ENCODE data around the gene ANTXR1.

Gene ANTXR1

DNA sequence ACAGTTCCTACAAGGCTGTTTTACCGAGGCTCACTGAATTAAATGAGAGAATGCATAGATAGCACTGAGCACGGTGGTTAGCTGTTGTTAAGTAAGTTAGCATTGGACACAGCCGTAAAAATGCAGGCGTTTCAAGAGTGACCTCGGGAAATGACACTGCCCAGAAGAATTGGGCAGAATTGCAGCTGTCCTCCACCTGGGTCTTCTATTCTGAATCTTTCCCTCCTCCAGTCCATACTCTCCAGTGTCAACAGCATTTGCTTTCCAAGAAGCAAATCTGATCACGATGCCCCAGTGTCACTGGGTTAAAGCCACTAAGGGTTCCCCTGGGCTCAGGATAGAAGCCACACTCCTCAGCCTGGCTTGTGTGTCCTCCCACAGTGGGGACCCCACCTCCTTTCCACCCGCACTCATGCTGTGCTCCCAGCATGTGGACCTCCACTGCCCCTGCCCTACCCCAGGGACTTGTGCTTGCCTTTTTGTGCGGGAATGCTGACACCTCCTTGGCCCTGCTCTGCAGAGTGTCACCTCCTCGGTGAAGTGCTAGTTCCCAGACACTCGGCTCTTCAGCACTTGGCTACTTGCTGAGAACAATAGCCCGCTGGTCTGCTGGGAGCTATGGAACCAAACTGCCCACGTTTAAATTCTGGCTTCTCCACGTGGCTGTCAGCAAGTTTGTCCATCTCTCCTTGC, 135.0 kb downstream of the ANTXR1 start:
- no peak overlapping the region for H3K4me3 ChIP-seq (replicated peaks in 1 of 2; ENCODE audit: low read depth in 2 of 2, low read length in 2 of 2)
- TF ChIP-seq, protein P1, sequence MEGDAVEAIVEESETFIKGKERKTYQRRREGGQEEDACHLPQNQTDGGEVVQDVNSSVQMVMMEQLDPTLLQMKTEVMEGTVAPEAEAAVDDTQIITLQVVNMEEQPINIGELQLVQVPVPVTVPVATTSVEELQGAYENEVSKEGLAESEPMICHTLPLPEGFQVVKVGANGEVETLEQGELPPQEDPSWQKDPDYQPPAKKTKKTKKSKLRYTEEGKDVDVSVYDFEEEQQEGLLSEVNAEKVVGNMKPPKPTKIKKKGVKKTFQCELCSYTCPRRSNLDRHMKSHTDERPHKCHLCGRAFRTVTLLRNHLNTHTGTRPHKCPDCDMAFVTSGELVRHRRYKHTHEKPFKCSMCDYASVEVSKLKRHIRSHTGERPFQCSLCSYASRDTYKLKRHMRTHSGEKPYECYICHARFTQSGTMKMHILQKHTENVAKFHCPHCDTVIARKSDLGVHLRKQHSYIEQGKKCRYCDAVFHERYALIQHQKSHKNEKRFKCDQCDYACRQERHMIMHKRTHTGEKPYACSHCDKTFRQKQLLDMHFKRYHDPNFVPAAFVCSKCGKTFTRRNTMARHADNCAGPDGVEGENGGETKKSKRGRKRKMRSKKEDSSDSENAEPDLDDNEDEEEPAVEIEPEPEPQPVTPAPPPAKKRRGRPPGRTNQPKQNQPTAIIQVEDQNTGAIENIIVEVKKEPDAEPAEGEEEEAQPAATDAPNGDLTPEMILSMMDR (IDR thresholded peaks at IDR 0.05; ENCODE audit: low read depth, low read length) = no peak
- no peak for DNase-seq (ENCODE audit: low read depth in 2 of 2)

DNA sequence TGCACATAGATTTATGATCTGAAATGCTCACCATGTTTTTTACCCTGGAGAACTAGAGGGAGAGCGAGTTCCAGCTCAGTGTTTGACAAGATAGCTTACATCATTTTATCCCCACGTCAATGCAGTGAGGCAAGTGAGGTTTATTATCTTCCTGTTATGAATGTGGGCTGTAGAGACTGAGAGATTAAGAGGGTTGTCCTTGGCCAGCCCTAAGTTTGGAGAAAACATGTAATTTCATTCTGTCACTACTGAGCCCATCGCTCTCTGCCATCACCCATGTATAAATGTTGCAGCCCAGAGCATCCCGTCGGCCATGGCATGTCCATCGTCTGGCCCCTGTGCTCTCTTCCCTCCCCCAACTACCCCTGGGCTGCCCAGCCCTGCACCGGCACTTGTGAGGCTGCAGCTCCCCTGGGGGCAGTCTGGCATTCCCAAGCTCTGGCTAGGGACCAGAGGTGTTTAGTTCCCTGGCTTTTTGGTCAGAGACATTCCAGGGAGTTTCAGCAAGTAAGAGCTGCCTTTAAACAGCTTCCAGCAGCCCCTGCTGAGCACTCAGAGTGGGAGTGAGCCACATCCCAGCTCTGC, 136.7 kb downstream of the ANTXR1 start:
- no peak overlapping the region for H3K4me3 ChIP-seq (replicated peaks in 1 of 2; ENCODE audit: low read depth in 2 of 2, low read length in 2 of 2)
- TF ChIP-seq, protein P1 (IDR thresholded peaks at IDR 0.05; ENCODE audit: low read depth, low read length) = no peak
- DNase-seq (ENCODE audit: low read depth in 2 of 2) = peak; percentile 62 to 92

DNA sequence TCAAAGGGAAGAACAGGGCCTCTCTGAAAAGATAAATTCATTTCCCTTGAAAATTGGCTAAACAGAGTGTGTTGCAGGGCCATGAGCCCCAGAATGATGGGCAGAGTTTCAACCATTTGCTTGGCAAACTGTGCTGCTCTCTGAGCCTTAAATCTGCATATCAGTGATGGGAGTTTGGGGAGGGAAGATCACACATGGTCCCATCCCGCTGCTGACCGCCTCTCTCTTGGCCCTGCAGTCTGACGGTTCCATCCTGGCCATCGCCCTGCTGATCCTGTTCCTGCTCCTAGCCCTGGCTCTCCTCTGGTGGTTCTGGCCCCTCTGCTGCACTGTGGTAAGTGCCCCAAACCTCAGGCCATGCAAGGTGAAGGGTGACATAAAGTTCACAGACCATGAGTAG, 139.0 kb downstream of the ANTXR1 start:
- TF ChIP-seq, protein P1 (IDR thresholded peaks at IDR 0.05; ENCODE audit: low read depth, low read length) = no peak
- no peak overlapping the region for H3K4me3 ChIP-seq (replicated peaks in 1 of 2; ENCODE audit: low read depth in 2 of 2, low read length in 2 of 2)
- DNase-seq (ENCODE audit: low read depth in 2 of 2) = peak in 1 of 2 donors; percentile 50

DNA sequence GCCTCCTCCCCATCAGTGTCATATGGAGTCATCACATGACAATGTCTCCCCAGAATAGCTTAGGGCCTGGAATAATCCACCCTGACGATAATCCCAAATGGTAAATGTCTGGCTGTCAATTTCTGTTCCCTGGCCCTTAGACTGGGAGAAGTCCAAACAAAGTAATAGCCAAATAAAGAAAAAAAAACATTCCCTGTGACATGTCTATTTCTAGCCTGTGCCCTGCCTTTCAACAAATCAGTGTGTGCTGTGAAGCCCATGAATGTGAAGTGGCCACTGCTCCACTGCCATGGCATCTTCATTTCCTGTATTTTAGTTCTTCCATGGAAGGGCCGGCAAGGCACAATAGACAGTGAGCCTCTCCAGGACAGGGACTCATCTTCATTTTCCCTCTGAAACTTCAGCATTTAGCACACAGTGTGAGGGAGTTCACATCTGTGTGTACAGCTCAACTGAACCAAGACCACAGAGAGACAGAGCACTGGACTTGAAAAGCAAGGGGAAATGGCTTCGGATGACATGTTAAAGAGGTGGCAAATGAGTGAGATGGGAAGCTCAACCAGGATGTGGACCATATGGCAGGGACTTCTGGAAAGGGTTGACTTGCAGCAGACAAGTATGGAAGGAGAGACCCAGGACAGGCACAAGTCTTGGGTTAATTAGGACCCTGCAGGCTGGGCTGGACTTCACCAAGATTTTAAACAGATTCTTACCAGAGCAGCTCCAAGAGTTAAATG, 140.0 kb downstream of the ANTXR1 start:
- TF ChIP-seq, protein P1 (IDR thresholded peaks at IDR 0.05; ENCODE audit: low read depth, low read length) = no peak
- no peak for DNase-seq (ENCODE audit: low read depth in 2 of 2)

DNA sequence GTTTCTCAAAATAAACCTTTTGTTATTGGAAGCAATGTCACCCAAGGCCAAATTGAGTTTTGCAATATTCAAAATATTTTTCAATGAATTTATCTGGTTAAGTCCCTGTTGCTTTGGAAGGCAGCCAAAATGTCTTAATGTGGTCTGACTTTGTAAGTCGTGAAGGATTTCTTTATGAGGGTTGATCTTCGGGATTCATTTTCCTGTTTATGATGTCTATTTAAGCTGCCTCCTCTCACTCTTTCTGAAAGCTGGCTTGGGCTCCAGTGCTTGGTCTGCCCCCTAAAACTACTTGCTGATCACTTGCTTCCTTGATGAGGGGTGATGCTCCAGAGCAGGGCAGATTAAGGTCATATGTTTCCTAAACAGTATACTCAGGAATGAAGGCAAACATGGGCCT, 141.1 kb downstream of the ANTXR1 start:
- DNase-seq (ENCODE audit: low read depth in 2 of 2) = peak; percentile 86 to 92
- TF ChIP-seq, protein P1 (IDR thresholded peaks at IDR 0.05; ENCODE audit: low read depth, low read length) = no peak
- no peak overlapping the region for H3K4me3 ChIP-seq (replicated peaks in 1 of 2; ENCODE audit: low read depth in 2 of 2, low read length in 2 of 2)

More for the DNA sequence above, 140.0 kb downstream of the ANTXR1 start:
- no peak overlapping the region for H3K4me3 ChIP-seq (replicated peaks in 1 of 2; ENCODE audit: low read depth in 2 of 2, low read length in 2 of 2)

DNA sequence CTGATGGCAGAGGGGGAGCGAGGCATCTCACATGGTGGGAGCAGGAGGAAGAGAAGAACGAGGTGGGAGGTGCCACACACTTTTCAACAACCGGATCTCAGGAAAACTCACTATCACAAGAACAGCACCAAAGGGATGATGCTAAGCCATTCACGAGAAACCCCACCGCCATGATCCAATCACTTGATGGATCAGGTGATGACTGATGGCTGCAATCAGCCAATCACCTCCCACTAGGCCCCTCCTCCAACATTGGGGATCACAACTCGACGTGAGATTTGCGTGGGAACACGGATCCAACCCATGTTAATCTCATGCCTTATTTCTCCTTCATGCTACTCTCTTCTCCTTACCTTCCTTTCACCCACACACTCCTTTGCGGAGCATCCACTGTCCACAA, 143.6 kb downstream of the ANTXR1 start:
- no peak overlapping the region for H3K4me3 ChIP-seq (replicated peaks in 1 of 2; ENCODE audit: low read depth in 2 of 2, low read length in 2 of 2)
- no peak for DNase-seq (ENCODE audit: low read depth in 2 of 2)
- TF ChIP-seq, protein P1 (IDR thresholded peaks at IDR 0.05; ENCODE audit: low read depth, low read length) = no peak
